B cell (primary cell): ENCODE data around the gene MYLK3. TPM values are rescaled to one million over a fixed set of nuclear protein-coding genes. Genes with fewer than 3 reads are reported as not detected.
A peak's percentile ranks its signal among the peaks of the same experiment; 100 is the strongest.
"Not testable (repeated sequence)": the region's sequence is repeated elsewhere in the genome, so short reads cannot be mapped to it uniquely, and the experiment has no call there.

Source experiments
- ATAC-seq: fragments of 200-7000 bp; cut with Tn5 transposase; one replicate; pipeline ENCODE4 v1.10.0; 2021; ENCODE audit warnings: low read depth, mild to moderate bottlenecking, moderate number of reproducible peaks, moderate library complexity
- CTCF ChIA-PET: fragments of 350-600 bp; sonication (Branson Sonifier 250); formaldehyde crosslinking; loops from one replicate; lab custom pipeline; 2021; ENCODE audit warnings: antibody characterized with exemption, inconsistent platforms; lab: Charles Lee
- POLR2A ChIA-PET: fragments of 350-600 bp; sonication (Branson Sonifier 250); formaldehyde crosslinking; loops from one replicate; lab custom pipeline; 2021; ENCODE audit warnings: antibody characterized with exemption; lab: Charles Lee
- DNase-seq: peaks from one replicate; pipeline ENCODE4 v3.0.0; 2013
- H2AFZ ChIP-seq: 2 replicates; pipeline ENCODE4 v1.6.1; 2012; ENCODE audit warnings: mild to moderate bottlenecking, low read depth, low read length; ENCODE audit not compliant: insufficient read depth, poor library complexity, severe bottlenecking
- H3K27ac ChIP-seq, 2 donors: 1 replicate in 1 of 2; 2 replicates in 1 of 2; pipeline ENCODE4 v1.5.1; 2012 to 2013; ENCODE audit warnings: low read length in 2 of 2, mild to moderate bottlenecking in 2 of 2, moderate library complexity in 1 of 2
- H3K27me3 ChIP-seq, 4 experiments: fragments of 200-600 bp in 1 of 4; sonication (generic) in 1 of 4; replicated peaks in 1 of 4; 1 replicate in 2 of 4; 2 replicates in 2 of 4; pipeline versions ENCODE4 v1.6.1 to v1.7.0; 2013 to 2016; ENCODE audit warnings: low read length in 3 of 4, mild to moderate bottlenecking in 2 of 4, mixed read lengths in 1 of 4, moderate library complexity in 1 of 4; ENCODE audit not compliant: insufficient read depth in 4 of 4, control insufficient read depth in 3 of 4; ENCODE audit errors: control extremely low read depth in 1 of 4
- H3K36me3 ChIP-seq, 2 experiments: replicated peaks in 1 of 2; 1 replicate in 1 of 2; 2 replicates in 1 of 2; pipeline versions ENCODE4 v1.6.1 to v1.7.1; 2013; ENCODE audit warnings: low read length in 1 of 2; ENCODE audit not compliant: insufficient read depth in 2 of 2, control insufficient read depth in 1 of 2; ENCODE audit errors: control extremely low read depth in 1 of 2, extremely low read depth in 1 of 2
- H3K4me1 ChIP-seq, 2 donors: fragments of 200-600 bp in 1 of 2; sonication (generic) in 1 of 2; 1 replicate in 1 of 2; 2 replicates in 1 of 2; pipeline versions ENCODE4 v1.5.1 to v1.6.1; 2013 to 2017; ENCODE audit warnings: low read length in 2 of 2; ENCODE audit not compliant: control insufficient read depth in 2 of 2, insufficient read depth in 2 of 2
- H3K4me2 ChIP-seq: replicated peaks from 2 replicates; pipeline ENCODE3; 2012; ENCODE audit warnings: mild to moderate bottlenecking, low read depth, low read length; ENCODE audit not compliant: poor library complexity, severe bottlenecking
- H3K4me3 ChIP-seq, 5 experiments: fragments of 200-600 bp in 1 of 5; sonication (generic) in 1 of 5; 1 replicate in 3 of 5; 2 replicates in 2 of 5; pipeline versions ENCODE4 v1.5.1 to v1.7.0; 2011 to 2016; ENCODE audit warnings: low read length in 4 of 5, mild to moderate bottlenecking in 4 of 5, low read depth in 2 of 5, control low read depth in 1 of 5, moderate library complexity in 1 of 5; ENCODE audit not compliant: insufficient read depth in 1 of 5; ENCODE audit errors: control extremely low read depth in 1 of 5, extremely low read depth in 1 of 5
- H3K79me2 ChIP-seq: fragments of 200-600 bp; sonication (generic); one replicate; pipeline ENCODE4 v1.6.0; 2016; ENCODE audit warnings: low read length; ENCODE audit not compliant: control insufficient read depth, insufficient read depth
- H3K9ac ChIP-seq: fragments of 200-600 bp; sonication (generic); 2 replicates; pipeline ENCODE4 v1.6.1; 2017; ENCODE audit warnings: mild to moderate bottlenecking, low read length, moderate library complexity
- H3K9me3 ChIP-seq, 3 donors: one replicate each; pipeline versions ENCODE4 v1.6.1 to v1.7.1; 2013; ENCODE audit warnings: low read length in 2 of 3; ENCODE audit not compliant: control insufficient read depth in 2 of 3, insufficient read depth in 1 of 3; ENCODE audit errors: control extremely low read depth in 1 of 3
- H4K20me1 ChIP-seq: 2 replicates; pipeline ENCODE4 v1.6.0; 2012; ENCODE audit warnings: mild to moderate bottlenecking, low read length; ENCODE audit not compliant: insufficient read depth, control insufficient read depth, poor library complexity, severe bottlenecking
- H3K27ac Mint-ChIP-seq: one replicate; pipeline ENCODE4 v1.8.0; 2021; ENCODE audit warnings: mixed read lengths
- H3K27me3 Mint-ChIP-seq: one replicate; pipeline ENCODE4 v1.8.0; 2021; ENCODE audit warnings: mixed read lengths
- H3K4me1 Mint-ChIP-seq: one replicate; pipeline ENCODE4 v1.8.0; 2021; ENCODE audit warnings: mixed read lengths
- H3K4me3 Mint-ChIP-seq: one replicate; pipeline ENCODE4 v1.8.0; 2021; ENCODE audit warnings: mixed read lengths
- H3K9me3 Mint-ChIP-seq: one replicate; pipeline ENCODE4 v1.8.0; 2022; ENCODE audit warnings: mixed read lengths; ENCODE audit not compliant: insufficient read depth
- CTCF ChIP-seq: fragments of 200-600 bp; IDR thresholded peaks from one replicate; pipeline ENCODE4 v1.8.0; 2022; ENCODE audit warnings: antibody characterized with exemption, mild to moderate bottlenecking
- EZH2 ChIP-seq: IDR thresholded peaks from 2 replicates; pipeline ENCODE4 v1.6.1; 2012; ENCODE audit warnings: borderline replicate concordance, low read depth, mild to moderate bottlenecking, moderate library complexity, low read length; ENCODE audit not compliant: insufficient read depth, poor library complexity, severe bottlenecking
- WGBS: methylation state at CpG from one replicate; pipeline ENCODE4 v1.1.5; 2013; ENCODE audit warnings: missing lambda C conversion rate; ENCODE audit not compliant: insufficient coverage; 5-methylcytosine and 5-hydroxymethylcytosine counted together
- intact Hi-C: fragments of 100-400 bp; cut with micrococcal nuclease; formaldehyde crosslinking; loops from one replicate; pipeline ENCODE4 v1.10.0; 2022
- polyA plus RNA-seq: library from polyadenylated mRNA; depleted of rRNA; stranded (reverse); fragments of >200 nt; gene quantifications from 2 replicates; pipeline ENCODE4 v1.2.3, GENCODE V29; 2012
- total RNA-seq, 2 donors: library from RNA; stranded (reverse); fragments of 120-200 nt in 1 of 2; gene quantifications; 1 replicate in 1 of 2; 2 replicates in 1 of 2; pipeline versions ENCODE4 v1.2.3 to v1.2.4, GENCODE V29; 2013 to 2022

MYLK3 gene
- total and polyA plus RNA-seq, 2 donors (not counting 1 experiment from before 2014, with no cell fraction given): 0.01 to 0.10 TPM

- H3K36me3 ChIP-seq: peaks cover 6 to 71% of the 10 kb centered on the region in 2 experiments
- H4K20me1 ChIP-seq, H3K27me3 ChIP-seq, H3K9me3 ChIP-seq, H3K4me3 ChIP-seq, H3K4me1 Mint-ChIP-seq, H2AFZ ChIP-seq, H3K79me2 ChIP-seq, H3K4me3 Mint-ChIP-seq, H3K27ac ChIP-seq, ATAC-seq, H3K27me3 Mint-ChIP-seq, H3K4me1 ChIP-seq, H3K27ac Mint-ChIP-seq, DNase-seq, H3K9ac ChIP-seq, H3K9me3 Mint-ChIP-seq, intact Hi-C loops, H3K4me2 ChIP-seq: not testable (repeated sequence)
- no CpG with 5 or more reads among the region's 1 CpG for WGBS
- ChIA-PET POLR2A (interaction anchor here (0.6 kb wide), 1 partner anchor 8 kb away, joined by 4 read pairs; no protein-coding TSS in a partner anchor), CTCF (interaction anchor here (0.6 to 2.2 kb wide), 4 partner anchors 9 to 176 kb away, joined by 3 to 6 read pairs (median 4); no protein-coding TSS in a partner anchor)
These were observed 70.2 kb downstream of the MYLK3 start for GRCh38 chr16:46677943-46678342.

GRCh38 chr16:46673320-46674013 lies 74.7 kb downstream of the MYLK3 start:
- ATAC-seq (peak; percentile 92), DNase-seq (peak; percentile 78)
- Mint-ChIP-seq H3K27ac (no peak overlapping the region), H3K27me3 (no peaks in the 10 kb centered on the region), H3K4me3 (no peak overlapping the region), H3K4me1 (no peaks in the 10 kb centered on the region), H3K9me3 (no peaks in the 10 kb centered on the region)
- peaks cover 6% of the 10 kb centered on the region for H4K20me1 ChIP-seq
- ChIA-PET CTCF (interaction anchor here (0.6 to 3.8 kb wide), 42 partner anchors 10 to 1926 kb away, joined by 3 to 63 read pairs (median 4); partner anchors contain the start of genes DNAJA2, GPT2 and ORC6), POLR2A (interaction anchor here (1.0 kb wide), 1 partner anchor 156 kb away, joined by 3 read pairs; no protein-coding TSS in a partner anchor)
- WGBS: 74% methylated on average over 2 of the region's 6 CpGs
- H3K27ac ChIP-seq: no peak overlapping the region
- no peak overlapping the region for H3K9ac ChIP-seq
- TF ChIP-seq CTCF (peak; percentile 97), EZH2 (no peak)
- H3K4me3 ChIP-seq: no peak overlapping the region
- peaks cover 12 to 83% of the 10 kb centered on the region in 2 experiments for H3K36me3 ChIP-seq
- peaks cover 11% of the 10 kb centered on the region for H3K79me2 ChIP-seq
- H3K4me1 ChIP-seq: no peaks in the 10 kb centered on the region
- no peak overlapping the region for H2AFZ ChIP-seq
- no peak overlapping the region for H3K4me2 ChIP-seq
- intact Hi-C loops: loop anchor here (1.0 to 5.0 kb wide), 6 partner anchors 15 to 299 kb away; partner anchors contain the start of genes DNAJA2, ORC6 and VPS35
- H3K9me3 ChIP-seq: no peaks in the 10 kb centered on the region
- H3K27me3 ChIP-seq: no peaks in the 10 kb centered on the region
